Ovary (tissue), 3 donors: ENCODE measurements around the gene CRPPA.

Experiments
- POLR2A ChIP-seq: fragments of 450-650 bp; IDR thresholded peaks from one replicate; pipeline ENCODE4 v1.6.1; 2017; ENCODE audit warnings: antibody characterized with exemption, mild to moderate bottlenecking, moderate library complexity
- TF ChIP-seq, protein P1 (sequence below), 3 donors: fragments of 450-650 bp in 2 of 3; fragments of 200-600 bp in 1 of 3; IDR thresholded peaks; one replicate each; pipeline versions ENCODE4 v1.5.1 to v1.8.0; 2016 to 2022; ENCODE audit warnings: antibody characterized with exemption in 3 of 3, mild to moderate bottlenecking in 1 of 3
- donor health status: DM: no; HTN: no; CAD: no.

DNA sequence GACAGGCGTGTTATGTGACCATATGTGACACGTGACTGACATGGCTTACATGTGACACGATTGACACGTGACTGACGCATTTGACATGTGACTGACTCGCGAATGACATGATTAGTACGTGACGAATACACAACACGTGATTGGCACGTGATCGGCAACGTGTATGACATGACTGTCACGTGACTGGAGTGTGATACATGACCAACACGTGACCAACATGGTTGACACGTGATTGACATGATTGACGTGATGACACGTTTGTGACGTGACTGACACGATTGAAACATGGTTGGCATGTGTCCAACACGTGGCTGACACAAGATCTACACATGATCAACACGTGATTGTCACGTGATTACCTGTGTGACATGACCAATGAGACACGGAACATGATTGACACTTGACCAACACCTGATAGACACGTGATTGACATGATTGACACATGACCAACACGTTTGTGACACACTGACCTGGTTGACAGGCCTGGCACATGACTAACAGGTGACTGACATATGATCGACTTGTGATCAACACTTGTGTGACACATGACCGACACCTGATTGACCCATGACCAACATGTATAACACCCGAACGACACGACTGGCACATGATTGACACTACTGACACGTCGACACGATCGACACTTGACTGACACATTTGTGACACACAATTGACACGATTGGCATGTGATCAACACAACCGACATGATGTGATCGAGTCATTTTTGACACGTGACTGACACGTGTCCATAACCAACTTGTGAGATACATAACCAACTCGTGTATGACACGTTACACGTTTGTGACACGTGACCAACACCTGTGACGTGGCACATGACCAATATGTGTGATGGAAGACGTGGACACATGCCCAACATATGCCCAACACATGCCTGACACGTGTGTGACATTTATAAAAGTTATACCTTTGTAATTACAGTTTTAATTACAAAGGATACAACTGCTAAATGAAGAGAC is 21.1 kb downstream of the CRPPA start:
- TF ChIP-seq, protein P1, sequence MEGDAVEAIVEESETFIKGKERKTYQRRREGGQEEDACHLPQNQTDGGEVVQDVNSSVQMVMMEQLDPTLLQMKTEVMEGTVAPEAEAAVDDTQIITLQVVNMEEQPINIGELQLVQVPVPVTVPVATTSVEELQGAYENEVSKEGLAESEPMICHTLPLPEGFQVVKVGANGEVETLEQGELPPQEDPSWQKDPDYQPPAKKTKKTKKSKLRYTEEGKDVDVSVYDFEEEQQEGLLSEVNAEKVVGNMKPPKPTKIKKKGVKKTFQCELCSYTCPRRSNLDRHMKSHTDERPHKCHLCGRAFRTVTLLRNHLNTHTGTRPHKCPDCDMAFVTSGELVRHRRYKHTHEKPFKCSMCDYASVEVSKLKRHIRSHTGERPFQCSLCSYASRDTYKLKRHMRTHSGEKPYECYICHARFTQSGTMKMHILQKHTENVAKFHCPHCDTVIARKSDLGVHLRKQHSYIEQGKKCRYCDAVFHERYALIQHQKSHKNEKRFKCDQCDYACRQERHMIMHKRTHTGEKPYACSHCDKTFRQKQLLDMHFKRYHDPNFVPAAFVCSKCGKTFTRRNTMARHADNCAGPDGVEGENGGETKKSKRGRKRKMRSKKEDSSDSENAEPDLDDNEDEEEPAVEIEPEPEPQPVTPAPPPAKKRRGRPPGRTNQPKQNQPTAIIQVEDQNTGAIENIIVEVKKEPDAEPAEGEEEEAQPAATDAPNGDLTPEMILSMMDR (IDR thresholded peaks at IDR 0.05), result no peak
- no peak for TF ChIP-seq POLR2A
